ENCODE measurements around the gene CALML3.

Gene CALML3

DNA sequence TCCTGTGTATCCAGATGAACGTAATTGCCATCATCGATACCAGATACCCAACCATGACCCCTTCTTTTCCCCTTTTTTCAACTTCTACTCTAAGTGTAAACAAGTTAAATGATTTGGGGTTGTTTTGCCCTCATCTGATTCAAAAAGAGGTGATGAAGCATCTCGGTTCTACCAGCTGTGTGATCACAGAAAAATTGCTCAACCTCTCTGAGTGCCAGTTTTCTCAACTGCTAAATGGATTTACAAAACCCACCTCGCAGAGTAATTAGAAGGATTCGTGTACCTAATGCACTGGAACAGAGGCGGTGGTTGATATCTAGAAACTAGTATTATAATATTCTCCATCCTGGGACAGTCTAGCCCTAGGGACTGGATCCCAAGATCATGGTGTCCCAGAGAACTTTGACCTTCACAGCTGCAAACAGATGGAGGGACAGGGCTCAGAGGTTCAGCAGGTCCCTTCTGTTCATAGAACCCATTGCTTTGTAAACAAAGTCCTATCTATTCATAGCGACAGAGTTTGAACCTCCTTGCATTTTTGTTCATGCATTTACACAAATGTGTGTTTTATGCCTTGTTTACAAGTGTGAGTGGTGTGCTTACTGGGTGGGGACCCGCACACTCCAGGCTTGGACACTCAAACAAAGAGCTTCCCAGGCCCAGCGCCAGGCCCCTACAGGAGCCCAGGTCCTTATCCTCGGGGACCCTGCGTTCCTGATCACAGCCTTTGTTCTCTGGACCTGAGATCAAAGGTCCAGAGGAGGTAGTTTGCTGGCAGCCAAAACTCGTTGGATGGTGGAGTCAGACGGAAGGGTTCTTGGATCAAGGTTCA lies 46.4 kb downstream of the CALML3 start:
- no peak for DNase-seq

DNA sequence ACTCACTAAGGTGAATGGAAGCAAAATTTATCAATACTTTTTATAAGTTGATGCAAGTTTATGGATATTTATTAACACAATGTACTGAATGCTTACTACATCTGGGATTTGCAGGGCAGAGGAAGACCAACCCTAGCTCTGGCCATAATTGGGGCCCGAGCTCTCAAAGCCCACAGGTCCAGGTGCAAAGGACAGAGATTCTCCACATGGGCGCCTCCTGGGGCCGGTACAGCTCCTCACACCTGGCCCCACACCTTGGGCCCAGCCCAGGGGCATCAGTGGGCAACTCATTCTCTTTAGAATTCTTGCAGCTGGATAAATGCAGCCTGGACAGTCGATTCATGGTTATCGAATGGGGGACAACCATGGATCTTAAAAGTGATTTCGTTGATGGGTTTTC lies 47.1 kb downstream of the CALML3 start:
- no peak for DNase-seq

DNA sequence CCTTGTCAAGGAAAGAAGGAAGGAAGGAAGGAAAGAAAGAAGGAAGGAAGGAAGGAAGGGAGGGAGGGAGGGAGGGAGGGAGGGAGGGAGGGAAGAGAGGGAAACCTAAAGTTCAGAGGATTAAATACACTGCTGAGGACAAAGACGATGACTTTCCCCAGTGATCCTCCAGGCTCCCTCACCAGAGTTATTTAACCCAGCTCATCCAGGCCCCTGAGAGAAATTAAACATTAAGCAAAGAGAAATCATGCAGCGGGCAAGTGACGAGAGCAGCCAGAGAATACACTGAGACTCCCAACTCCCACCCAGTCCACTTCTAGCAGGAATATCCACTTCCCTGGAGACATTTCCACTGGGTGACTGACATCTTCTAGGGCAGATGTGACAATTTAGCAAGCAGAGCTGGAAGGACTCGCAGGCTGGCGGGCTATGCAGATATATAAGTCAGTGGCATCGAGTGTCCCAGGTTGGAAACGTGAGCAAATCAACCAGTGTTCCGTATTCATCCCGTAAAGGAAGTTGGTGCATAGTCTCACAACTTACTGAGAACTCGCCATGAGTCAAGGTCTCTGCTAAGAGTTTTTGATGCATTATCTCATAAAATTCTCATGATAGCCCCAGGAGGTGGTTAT lies 48.7 kb downstream of the CALML3 start:
- no peak for DNase-seq

DNA sequence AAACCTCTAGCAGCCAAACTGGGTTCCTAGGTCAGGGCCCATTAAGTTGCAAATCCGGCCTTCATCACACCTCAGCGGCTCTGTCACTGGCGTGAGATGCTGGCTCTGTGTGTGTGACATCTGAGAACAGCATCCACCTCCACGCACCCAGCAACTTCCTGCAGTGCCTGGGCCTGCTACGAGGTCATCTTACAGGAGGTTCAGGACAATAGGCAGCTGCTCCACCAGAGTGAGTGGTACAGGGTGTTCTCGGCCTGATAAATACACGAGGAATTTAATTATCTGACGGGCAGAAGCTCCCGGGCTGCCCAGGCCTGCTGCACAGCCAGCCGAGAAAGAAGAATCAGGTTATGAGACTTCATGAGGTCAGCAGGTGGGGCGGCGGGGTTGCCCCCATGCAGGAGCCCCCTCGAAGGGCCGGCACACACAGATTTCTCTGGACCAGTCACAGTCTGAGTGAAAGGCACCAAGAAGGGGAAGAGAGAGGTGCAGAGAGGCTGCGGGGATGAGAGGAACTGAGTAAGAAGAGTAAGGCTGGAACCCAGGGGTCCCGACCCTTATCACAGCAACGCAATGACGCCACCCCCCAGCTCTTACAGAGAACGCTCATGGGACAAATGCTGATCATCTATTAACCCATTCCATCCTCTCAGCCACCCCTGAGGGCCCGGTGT lies 49.3 kb downstream of the CALML3 start:
- DNase-seq, result no peak

DNA sequence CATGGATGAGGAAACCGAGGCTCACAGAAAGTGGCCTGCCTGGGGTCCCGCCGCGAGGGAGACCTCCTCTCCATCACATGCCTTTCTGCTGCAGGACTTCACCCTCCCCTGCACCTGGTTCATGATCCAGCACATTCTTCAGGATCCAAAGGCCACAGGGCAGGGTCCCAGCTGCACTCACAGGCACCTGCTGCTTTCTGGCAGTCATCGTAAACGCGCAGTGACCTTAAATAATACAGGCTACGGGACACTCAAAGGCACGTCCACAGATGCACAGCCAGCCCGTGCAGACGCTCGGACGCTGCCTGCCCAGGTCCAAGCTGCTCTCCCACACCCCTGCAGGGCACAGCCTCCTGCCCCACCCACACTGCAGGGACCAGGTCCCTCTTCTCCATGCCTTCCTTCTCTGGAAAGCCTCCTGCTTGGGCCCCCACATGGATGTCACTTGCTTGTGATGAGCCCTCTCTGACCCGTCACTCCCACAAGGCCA lies 49.9 kb downstream of the CALML3 start:
- no peak for DNase-seq

DNA sequence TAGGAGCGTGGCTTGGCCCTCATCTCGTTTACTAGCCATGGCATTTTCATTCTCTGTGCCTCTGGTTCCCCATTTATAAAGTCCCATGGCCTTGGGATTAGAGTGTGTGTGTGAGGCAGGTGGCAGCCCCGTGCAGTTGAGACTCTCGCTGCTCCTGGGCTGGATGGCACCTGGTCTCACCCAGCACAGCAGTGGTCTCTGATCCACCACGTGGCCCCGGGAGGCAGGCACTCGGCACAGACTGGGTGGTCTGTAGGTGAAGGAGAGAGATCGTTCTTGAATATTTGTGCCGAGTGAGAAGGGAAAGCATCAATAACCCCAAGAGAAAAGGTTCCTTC lies 50.4 kb downstream of the CALML3 start:
- DNase-seq, result no peak

DNA sequence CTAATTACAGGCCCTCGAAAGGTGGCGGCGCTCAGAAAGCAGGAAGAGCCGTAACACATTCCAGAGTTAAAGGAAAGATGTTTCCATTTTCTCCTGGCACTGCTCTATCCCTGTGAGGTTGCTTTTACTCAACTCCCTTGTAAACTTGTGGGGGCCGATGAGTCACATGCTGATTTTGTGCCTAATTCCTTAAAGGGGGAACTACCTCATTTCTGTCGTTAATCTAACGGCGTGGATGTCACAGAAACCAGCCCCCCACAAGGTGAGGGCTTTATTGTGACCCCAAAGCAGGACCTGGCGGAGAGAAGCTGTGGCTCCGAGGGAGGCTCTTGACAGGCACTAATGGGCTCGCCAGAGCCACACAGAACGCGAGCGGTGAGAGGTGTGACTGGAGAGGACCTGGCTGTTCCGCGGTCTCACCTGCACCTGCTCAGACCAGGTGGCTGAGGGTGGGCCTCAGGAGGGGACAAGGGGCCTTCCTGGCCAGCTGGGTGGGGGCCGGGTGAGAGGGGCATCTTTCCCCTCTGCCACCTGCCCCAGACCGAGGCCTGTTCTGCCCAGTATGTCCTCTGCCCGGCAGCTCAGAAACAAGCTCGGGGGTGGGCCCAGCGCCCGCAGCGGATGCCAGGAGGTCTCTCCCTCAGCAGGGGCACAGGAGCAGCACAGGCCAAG lies 50.9 kb downstream of the CALML3 start:
- DNase-seq, result peak in 1 of 4 experiments; percentile 9

DNA sequence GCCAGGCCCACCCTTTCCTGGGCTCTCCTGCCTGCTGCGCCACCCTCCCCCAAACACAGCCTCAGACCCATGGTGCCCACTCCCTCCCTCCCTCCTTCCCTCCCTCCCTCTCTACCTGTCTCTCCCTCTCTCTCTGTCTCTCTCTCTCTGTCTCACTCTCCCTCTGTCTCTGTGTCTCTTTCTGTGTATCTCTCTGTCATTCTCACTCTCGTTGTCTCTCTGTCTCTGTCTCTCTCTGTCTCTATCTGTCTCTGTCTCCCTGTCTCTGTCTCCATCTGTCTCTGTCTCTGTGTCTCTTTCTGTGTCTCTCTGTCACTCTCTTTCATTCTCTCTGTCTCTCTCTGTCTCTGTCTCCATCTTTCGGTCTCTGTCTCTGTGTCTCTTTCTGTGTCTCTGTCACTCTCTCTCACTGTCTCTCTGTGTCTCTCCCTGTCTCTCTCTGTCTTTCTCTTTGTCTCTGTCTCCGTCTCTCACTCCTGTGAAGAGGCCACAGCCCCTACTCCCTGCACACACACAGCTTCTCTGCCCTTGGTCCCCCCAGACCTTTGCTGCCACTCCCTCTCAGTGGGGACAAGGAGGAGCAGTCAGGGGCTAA lies 51.5 kb downstream of the CALML3 start:
- no peak for DNase-seq

Measured in suppressor macrophage (primary cell).